Measurements from ENCODE around the gene ADAM19.

ADAM19 gene, protein sequence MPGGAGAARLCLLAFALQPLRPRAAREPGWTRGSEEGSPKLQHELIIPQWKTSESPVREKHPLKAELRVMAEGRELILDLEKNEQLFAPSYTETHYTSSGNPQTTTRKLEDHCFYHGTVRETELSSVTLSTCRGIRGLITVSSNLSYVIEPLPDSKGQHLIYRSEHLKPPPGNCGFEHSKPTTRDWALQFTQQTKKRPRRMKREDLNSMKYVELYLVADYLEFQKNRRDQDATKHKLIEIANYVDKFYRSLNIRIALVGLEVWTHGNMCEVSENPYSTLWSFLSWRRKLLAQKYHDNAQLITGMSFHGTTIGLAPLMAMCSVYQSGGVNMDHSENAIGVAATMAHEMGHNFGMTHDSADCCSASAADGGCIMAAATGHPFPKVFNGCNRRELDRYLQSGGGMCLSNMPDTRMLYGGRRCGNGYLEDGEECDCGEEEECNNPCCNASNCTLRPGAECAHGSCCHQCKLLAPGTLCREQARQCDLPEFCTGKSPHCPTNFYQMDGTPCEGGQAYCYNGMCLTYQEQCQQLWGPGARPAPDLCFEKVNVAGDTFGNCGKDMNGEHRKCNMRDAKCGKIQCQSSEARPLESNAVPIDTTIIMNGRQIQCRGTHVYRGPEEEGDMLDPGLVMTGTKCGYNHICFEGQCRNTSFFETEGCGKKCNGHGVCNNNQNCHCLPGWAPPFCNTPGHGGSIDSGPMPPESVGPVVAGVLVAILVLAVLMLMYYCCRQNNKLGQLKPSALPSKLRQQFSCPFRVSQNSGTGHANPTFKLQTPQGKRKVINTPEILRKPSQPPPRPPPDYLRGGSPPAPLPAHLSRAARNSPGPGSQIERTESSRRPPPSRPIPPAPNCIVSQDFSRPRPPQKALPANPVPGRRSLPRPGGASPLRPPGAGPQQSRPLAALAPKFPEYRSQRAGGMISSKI

GRCh38 chr5:157575381-157576020, at the start of gene ADAM19:
TSS of gene ADAM19 (minus strand) at chr5:157575775. CDS start at chr5:157575696, 79 bp downstream.
- DNase-seq (ENCODE audit: low read depth), result no peak

DNA sequence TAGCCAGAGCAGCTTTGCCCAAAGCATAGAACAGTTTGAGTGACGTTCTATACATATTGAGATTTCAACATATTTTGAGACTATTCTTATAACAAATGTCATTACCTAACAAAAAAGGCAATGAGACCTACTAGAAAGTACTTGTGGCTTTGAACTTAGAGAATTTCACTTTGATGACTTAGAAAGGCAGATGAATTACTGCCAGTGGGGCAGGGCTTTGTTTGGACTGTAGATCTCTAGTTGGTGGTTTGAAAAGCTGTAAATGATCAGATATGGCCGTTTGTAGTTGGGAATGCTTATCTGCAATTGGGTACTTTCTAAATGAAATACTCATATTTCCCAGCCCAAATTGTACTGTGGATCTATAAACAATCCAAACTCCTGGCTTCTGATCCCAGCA, 48.6 kb upstream of the ADAM19 start:
- no peak for DNase-seq (ENCODE audit: low read depth)

- no peak for DNase-seq (ENCODE audit: low read depth)
These were observed 45.2 kb upstream of the ADAM19 start for GRCh38 chr5:157620776-157621175.

- no peak for DNase-seq (ENCODE audit: low read depth)
These were observed 42.7 kb upstream of the ADAM19 start for GRCh38 chr5:157618191-157618765.

- no peak for DNase-seq (ENCODE audit: low read depth)
These were observed 41.2 kb upstream of the ADAM19 start for GRCh38 chr5:157616785-157617184.

DNA sequence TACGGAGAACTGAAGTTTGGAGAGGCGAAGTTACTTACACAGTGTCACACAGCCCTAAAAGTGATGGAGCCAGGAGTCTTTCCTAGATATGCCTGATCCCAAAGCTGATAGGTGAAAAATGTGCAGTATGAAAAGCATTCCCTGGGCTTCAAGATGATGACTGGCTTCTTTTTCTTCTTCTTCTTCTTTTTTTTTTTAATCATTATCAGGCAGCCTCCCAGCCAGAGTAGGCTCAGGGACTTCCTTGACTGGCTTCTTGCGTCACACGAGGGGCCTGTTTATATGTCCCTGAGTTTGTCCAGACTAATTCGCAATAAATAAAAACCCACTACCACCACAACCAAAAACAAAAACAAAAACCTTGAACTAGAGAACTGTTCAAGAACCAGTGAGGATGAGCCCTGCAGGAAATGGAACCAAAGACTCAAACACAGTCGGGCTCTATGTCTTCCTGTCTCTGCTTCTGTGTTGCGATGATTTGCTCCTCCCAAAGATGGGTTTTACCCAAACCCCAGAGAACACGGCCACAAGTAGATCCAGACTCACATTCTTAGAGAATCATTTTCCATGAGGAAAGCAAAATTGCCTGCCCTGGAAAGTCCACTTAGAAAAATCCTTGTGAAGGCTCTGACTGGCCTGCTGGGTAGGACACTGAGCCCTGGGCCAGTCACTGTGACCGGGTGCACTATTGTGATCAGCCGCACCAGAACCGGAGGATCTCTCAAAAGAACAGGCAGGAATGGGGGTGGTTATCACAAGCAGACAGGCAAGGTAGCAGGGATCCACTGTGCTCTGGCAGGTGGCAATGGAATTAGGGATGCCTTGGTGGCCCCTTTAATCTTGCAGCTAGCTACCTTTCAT, 38.0 kb upstream of the ADAM19 start:
- DNase-seq (ENCODE audit: low read depth), result no peak

DNA sequence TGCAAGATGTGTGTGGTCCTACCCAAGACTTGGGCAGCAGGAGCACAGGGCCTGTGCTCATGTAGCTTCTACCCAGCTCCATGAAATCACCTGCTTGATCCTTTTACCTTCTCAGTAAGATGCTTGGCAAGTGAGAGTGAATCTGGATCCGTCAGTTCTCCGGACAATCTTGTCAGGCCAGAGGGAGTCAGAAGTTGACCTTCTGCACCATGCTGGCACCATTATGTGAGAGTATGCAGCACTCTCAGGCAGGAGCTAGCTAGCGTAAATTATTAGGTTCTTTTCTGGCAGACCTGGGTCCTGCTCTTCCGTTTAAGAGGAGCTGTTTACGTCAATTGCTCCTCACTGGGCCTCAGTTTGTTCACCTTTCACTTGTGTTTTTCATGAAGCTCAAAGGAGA, 37.0 kb upstream of the ADAM19 start:
- no peak for DNase-seq (ENCODE audit: low read depth)

GRCh38 chr5:157611571-157612476, 36.2 kb upstream of the ADAM19 start:
- no peak for DNase-seq (ENCODE audit: low read depth)

GRCh38 chr5:157610990-157611389, 35.4 kb upstream of the ADAM19 start:
- peak; percentile 26 for DNase-seq (ENCODE audit: low read depth)

- DNase-seq (ENCODE audit: low read depth), result no peak
These were observed 33.5 kb upstream of the ADAM19 start for GRCh38 chr5:157608972-157609565.

DNA sequence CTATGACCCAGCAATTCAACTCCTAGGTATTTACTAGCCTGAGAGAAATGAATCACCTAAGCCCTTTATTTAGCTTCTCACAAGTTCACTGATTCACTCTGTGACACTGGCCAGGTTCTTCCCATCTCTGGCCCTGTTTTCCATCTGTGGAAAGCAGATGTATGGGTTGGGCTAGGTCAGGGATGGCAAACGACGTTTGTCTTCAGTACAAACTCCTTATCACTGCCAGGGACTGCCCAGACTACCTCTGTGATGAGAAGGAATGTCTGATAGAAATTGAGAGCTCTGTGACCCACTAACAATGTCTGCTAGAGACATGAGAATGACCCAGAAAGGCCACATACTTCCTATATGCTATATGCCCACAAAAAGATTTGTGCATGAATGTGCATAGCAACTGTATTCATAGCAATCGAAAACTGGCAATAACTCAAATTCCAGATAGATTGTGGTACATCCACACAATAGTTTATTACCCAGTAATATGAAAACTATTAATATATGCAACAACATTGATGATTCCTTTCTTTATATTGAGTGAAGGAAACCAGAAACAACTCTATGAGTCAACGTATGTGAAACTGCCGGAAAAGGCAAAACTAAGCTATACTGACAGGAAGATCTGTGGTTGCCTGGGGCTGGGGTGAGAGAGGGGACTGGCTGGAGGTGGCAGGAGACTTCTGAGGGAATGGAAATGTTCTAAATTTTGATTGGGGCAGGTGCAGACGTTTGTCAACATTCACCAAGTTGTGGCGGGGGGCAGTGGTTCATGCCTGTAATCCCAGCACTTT, 32.0 kb upstream of the ADAM19 start:
- DNase-seq (ENCODE audit: low read depth), result no peak

DNA sequence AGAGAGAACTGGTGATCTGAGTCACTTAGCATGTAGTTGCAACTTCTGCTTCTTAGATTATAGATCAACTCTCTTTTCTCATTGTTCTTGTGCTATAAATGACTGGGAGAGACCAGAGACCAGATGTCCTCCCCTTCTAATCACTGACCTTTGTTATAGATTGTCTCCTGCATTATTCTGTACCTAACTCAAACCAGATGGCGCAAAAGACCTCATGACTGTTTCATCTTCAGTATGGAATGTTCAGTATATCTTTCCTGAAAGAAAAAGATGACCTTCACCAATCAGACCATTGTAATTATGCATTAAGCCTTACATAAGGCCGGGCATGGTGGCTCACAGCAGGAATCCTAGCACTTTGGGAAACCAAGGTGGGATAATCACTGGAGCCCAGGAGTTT, 30.5 kb upstream of the ADAM19 start:
- DNase-seq (ENCODE audit: low read depth), result no peak

DNA sequence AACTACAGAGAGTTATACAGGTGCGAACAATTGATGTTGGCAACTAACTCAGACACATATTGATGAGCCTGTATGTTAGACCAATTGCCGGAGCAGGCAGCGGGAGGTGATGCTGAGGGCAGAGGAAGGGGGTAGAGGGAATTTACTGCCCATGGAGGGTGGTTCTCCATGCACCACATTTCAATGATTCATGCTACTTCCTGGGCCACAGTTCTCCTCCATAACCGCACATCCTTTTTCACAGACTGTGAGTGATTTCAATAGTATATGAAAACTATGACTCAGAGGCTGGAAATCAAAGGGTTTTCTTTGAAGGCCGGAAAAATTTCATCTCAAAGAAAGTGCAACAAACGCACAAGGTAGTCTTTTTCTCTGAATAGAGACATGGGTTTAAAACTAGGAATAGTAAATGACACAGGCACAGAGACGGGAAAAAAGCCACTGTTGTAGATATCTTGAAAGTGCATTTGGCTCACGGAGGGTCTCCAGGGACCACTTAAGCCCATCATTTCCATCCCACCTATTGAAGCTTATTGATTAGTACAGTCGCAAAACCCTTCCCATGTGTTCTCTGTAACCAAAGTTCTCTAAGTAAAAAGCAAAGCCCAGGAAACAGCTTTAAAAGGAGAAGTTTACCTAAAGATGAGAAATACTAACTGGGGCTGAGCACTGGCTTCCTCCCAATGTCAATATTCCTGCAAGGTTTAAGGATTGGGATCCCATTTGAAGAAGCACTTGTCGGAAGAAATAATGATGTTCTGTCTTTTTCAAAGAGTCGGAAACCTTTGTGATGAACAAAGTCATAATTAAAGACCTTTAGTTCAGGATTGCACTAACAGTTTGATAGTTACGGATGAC, 28.0 kb upstream of the ADAM19 start:
- no peak for DNase-seq (ENCODE audit: low read depth)

DNA sequence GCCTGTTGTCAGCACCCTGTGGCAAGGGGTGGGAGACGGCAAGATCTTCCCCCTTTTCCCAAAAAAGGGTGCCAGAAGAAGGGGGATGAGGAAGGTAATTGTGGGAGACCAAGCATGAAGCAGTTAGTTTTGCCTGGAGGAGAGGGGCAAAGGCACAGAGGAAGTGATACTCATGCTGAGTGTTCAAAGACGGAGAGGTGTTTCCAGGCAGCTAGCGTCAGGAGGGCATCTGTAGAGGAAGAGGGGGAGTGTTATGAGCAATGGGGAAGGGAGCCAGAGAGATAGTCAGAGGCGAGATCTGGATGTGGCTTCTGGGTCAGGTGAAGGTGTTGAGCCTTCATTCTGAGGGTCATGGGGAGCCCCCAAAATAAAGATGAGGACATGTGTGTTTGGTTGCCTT, 26.9 kb upstream of the ADAM19 start:
- no peak for DNase-seq (ENCODE audit: low read depth)

GRCh38 chr5:157600252-157600651, 24.7 kb upstream of the ADAM19 start:
- no peak for DNase-seq (ENCODE audit: low read depth)

GRCh38 chr5:157599565-157599964, 24.0 kb upstream of the ADAM19 start:
- DNase-seq (ENCODE audit: low read depth), result no peak

- no peak for DNase-seq (ENCODE audit: low read depth)
These were observed 22.9 kb upstream of the ADAM19 start for GRCh38 chr5:157598350-157598936.

- no peak for DNase-seq (ENCODE audit: low read depth)
These were observed 21.7 kb upstream of the ADAM19 start for GRCh38 chr5:157597277-157597676.

Data from CMK (cell line).